Right lobe of liver (tissue), 4 donors: ENCODE results near the gene CCNI2.

ENCODE experiments used
- CTCF ChIP-seq, 4 donors: fragments of 200-600 bp in 3 of 4; fragments of 450-650 bp in 1 of 4; IDR thresholded peaks; one replicate each; pipeline versions ENCODE4 v1.5.1 to v1.8.0; 2016 to 2022; ENCODE audit warnings: antibody characterized with exemption in 4 of 4, mild to moderate bottlenecking in 2 of 4
- POLR2A ChIP-seq: fragments of 450-650 bp; IDR thresholded peaks from one replicate; pipeline ENCODE4 v1.6.1; 2017; ENCODE audit warnings: antibody characterized with exemption, mild to moderate bottlenecking
- donor health status: DM: no; HTN: no; CAD: no.
- donor health status: DM: no; HTN: no; CAD: no.
- donor health status: DM: no; HTN: yes; CAD: no.

GRCh38 chr5:132778129-132778528, 30.9 kb downstream of the CCNI2 start:
- TF ChIP-seq CTCF (IDR thresholded peaks at IDR 0.05) = no peak
- no peak for TF ChIP-seq POLR2A
